Measurements from ENCODE around the gene SPATA45. TPM values are rescaled to one million over a fixed set of nuclear protein-coding genes. Genes with fewer than 3 reads are reported as not detected.

SPATA45 gene
- total and polyA plus RNA-seq, 2 of the 13 experiments (the other 11 are each of a cell fraction or from before 2014, with no cell fraction given) = 0.17 to 0.64 TPM

GRCh38 chr1:212857992-212858460, 10.6 kb upstream of the SPATA45 start, which contains the start of gene FLVCR1 (continued):
- no peak; the same call in 1 of the 2 replicates for TF ChIP-seq ZNF280B (CRISPR knock-in tag; IDR thresholded peaks at IDR 0.05; ENCODE audit: borderline replicate concordance)
- peak; percentile 69 for TF ChIP-seq PHF8 (CRISPR knock-in tag; IDR thresholded peaks at IDR 0.05)
- peak; percentile 42 for TF ChIP-seq TARDBP (CRISPR knock-in tag; IDR thresholded peaks at IDR 0.05)
- no peak for TF ChIP-seq STAG1 (CRISPR knock-in tag; IDR thresholded peaks at IDR 0.05)
- TF ChIP-seq RNF2 (conservative IDR thresholded peaks at IDR 0.05; ENCODE audit: low read depth) = no peak
- TF ChIP-seq SMARCC2 (IDR thresholded peaks at IDR 0.05) = no peak
- TF ChIP-seq ZBTB7A (CRISPR knock-in tag; IDR thresholded peaks at IDR 0.05) = no peak
- peak; percentile 93 for TF ChIP-seq ZMYM4 (CRISPR knock-in tag; IDR thresholded peaks at IDR 0.05)
- no peak for TF ChIP-seq KIAA2018 (CRISPR knock-in tag; IDR thresholded peaks at IDR 0.05; ENCODE audit: borderline replicate concordance)
- TF ChIP-seq ZBED4 (CRISPR knock-in tag; IDR thresholded peaks at IDR 0.05; ENCODE audit: borderline replicate concordance) = no peak
- no peak for TF ChIP-seq ZC3H4 (CRISPR knock-in tag; IDR thresholded peaks at IDR 0.05; ENCODE audit: borderline replicate concordance)
- TF ChIP-seq ZBTB37 (CRISPR knock-in tag; IDR thresholded peaks at IDR 0.05) = no peak
- TF ChIP-seq SOX6 (IDR thresholded peaks at IDR 0.05) = no peak
- peak; percentile 53 for TF ChIP-seq SOX6 (CRISPR knock-in tag; IDR thresholded peaks at IDR 0.05)
- TF ChIP-seq KLF15 (CRISPR knock-in tag; IDR thresholded peaks at IDR 0.05; ENCODE audit: borderline replicate concordance) = no peak

Measured in HepG2 (cell line).